Skeletal muscle satellite cell (primary cell): ENCODE data around the gene NUCB1. TPM values are rescaled to one million over a fixed set of nuclear protein-coding genes. Genes with fewer than 3 reads are reported as not detected.

ENCODE experiments used
- H3K27me3 ChIP-seq: 2 replicates; pipeline ENCODE4 v1.7.0; 2013; ENCODE audit warnings: low read length; ENCODE audit not compliant: control insufficient read depth, insufficient read depth
- H3K36me3 ChIP-seq: 2 replicates; pipeline ENCODE4 v1.7.0; 2013; ENCODE audit warnings: mild to moderate bottlenecking, control low read depth, low read length; ENCODE audit not compliant: insufficient read depth
- H3K4me1 ChIP-seq: 2 replicates; pipeline ENCODE4 v1.7.0; 2013; ENCODE audit warnings: low read length; ENCODE audit not compliant: control insufficient read depth, insufficient read depth
- H3K4me2 ChIP-seq: 2 replicates; pipeline ENCODE4 v1.7.0; 2013; ENCODE audit warnings: mild to moderate bottlenecking, low read length
- H3K4me3 ChIP-seq: 2 replicates; pipeline ENCODE4 v1.7.0; 2013; ENCODE audit warnings: low read length
- H3K9ac ChIP-seq: 2 replicates; pipeline ENCODE4 v1.7.0; 2013; ENCODE audit warnings: mild to moderate bottlenecking, low read depth, low read length, moderate library complexity
- H3K9me3 ChIP-seq: replicated peaks from 2 replicates; pipeline ENCODE4 v1.7.0; 2013; ENCODE audit warnings: mild to moderate bottlenecking, control low read depth, low read length
- small RNA-seq: library from RNA; depleted of rRNA; stranded (forward); fragments of <200 nt; gene quantifications from one replicate; pipeline ENCODE3, GENCODE V24; 2012

The NUCB1 gene

GRCh38 chr19:48968179-48968661, 68.1 kb downstream of the NUCB1 start:
- no peaks in the 10 kb centered on the region for H3K27me3 ChIP-seq
- H3K9ac ChIP-seq, result no peak overlapping the region
- no peak overlapping the region for H3K4me2 ChIP-seq
- H3K4me1 ChIP-seq, result peaks cover 28% of the 10 kb centered on the region
- no peak overlapping the region for H3K4me3 ChIP-seq
- no peaks in the 10 kb centered on the region for H3K9me3 ChIP-seq
- H3K36me3 ChIP-seq, result peaks cover 44% of the 10 kb centered on the region

GRCh38 chr19:48968813-48969218, 68.7 kb downstream of the NUCB1 start:
- peaks cover 50% of the 10 kb centered on the region for H3K36me3 ChIP-seq
- H3K9ac ChIP-seq, result no peak overlapping the region
- H3K27me3 ChIP-seq, result no peaks in the 10 kb centered on the region
- H3K4me3 ChIP-seq, result no peak overlapping the region
- no peaks in the 10 kb centered on the region for H3K9me3 ChIP-seq
- H3K4me2 ChIP-seq, result no peak overlapping the region
- H3K4me1 ChIP-seq, result peaks cover 22% of the 10 kb centered on the region

- Histone ChIP-seq H3K27me3 (no peaks in the 10 kb centered on the region), H3K4me2 (no peak overlapping the region), H3K4me1 (peaks cover 15% of the 10 kb centered on the region), H3K36me3 (peaks cover 57% of the 10 kb centered on the region), H3K9me3 (no peaks in the 10 kb centered on the region), H3K4me3 (no peak overlapping the region), H3K9ac (no peak overlapping the region)
Measured at GRCh38 chr19:48969276-48970138, 69.4 kb downstream of the NUCB1 start.

GRCh38 chr19:48970139-48970766, 70.1 kb downstream of the NUCB1 start:
- no peak overlapping the region for H3K9ac ChIP-seq
- H3K4me2 ChIP-seq, result no peak overlapping the region
- no peaks in the 10 kb centered on the region for H3K27me3 ChIP-seq
- H3K9me3 ChIP-seq, result no peaks in the 10 kb centered on the region
- no peak overlapping the region for H3K4me3 ChIP-seq
- H3K36me3 ChIP-seq, result peaks cover 59% of the 10 kb centered on the region
- peaks cover 12% of the 10 kb centered on the region for H3K4me1 ChIP-seq

GRCh38 chr19:48970923-48971395, 70.8 kb downstream of the NUCB1 start:
- Histone ChIP-seq H3K9ac (no peak overlapping the region), H3K36me3 (peaks cover 59% of the 10 kb centered on the region), H3K4me1 (peaks cover 11% of the 10 kb centered on the region), H3K4me3 (no peak overlapping the region), H3K9me3 (no peaks in the 10 kb centered on the region), H3K27me3 (no peaks in the 10 kb centered on the region), H3K4me2 (no peak overlapping the region)

Small RNA genes within 50 kb of the gene (small RNA-seq; reads per million reads assigned to genes)
- not detected for gene AC026803.1
